NCI-H510A (cell line): ENCODE data around the gene RELB.

ENCODE experiments used
- DNase-seq: peaks from one replicate; lab custom pipeline; 2025; lab: John Stamatoyannopoulos, UW

The RELB gene

GRCh38 chr19:45059258-45059965, 58.1 kb downstream of the RELB start:
- peak; percentile 30 for DNase-seq

GRCh38 chr19:45061965-45062364, 60.7 kb downstream of the RELB start:
- no peak for DNase-seq

- no peak for DNase-seq
These were observed 62.9 kb downstream of the RELB start for GRCh38 chr19:45063851-45064801.

GRCh38 chr19:45066921-45067661, 65.8 kb downstream of the RELB start:
- no peak for DNase-seq

GRCh38 chr19:45068041-45068440, 66.8 kb downstream of the RELB start:
- no peak for DNase-seq

- DNase-seq = no peak
These were observed 67.8 kb downstream of the RELB start for GRCh38 chr19:45069056-45069455.

- DNase-seq = no peak
These were observed 69.0 kb downstream of the RELB start for GRCh38 chr19:45070214-45070613.

GRCh38 chr19:45070861-45071544, 69.7 kb downstream of the RELB start:
- no peak for DNase-seq

- no peak for DNase-seq
These were observed 70.3 kb downstream of the RELB start for GRCh38 chr19:45071545-45071938.

GRCh38 chr19:45071969-45072790, 70.9 kb downstream of the RELB start:
- no peak for DNase-seq

GRCh38 chr19:45074744-45075300, 73.6 kb downstream of the RELB start:
- DNase-seq = no peak

- DNase-seq = peak; percentile 88
These were observed 74.2 kb downstream of the RELB start for GRCh38 chr19:45075301-45076028.

GRCh38 chr19:45076029-45076850, 75.0 kb downstream of the RELB start, which contains the start of gene ZNF296:
Gene ZNF296, minus strand, starts transcription at chr19:45076478. Its CDS starts 105 bp downstream, at chr19:45076373.
- peak; percentile 79 for DNase-seq

GRCh38 chr19:45076851-45077730, 75.8 kb downstream of the RELB start:
- DNase-seq = peak; percentile 38

GRCh38 chr19:45078390-45079062, 77.3 kb downstream of the RELB start:
- no peak for DNase-seq

GRCh38 chr19:45079063-45079910, 78.0 kb downstream of the RELB start, which contains the start of gene GEMIN7:
Gene GEMIN7, plus strand, starts transcription at chr19:45079260. Its CDS starts 10,855 bp downstream, at chr19:45090115.
- peak; percentile 67 for DNase-seq
